SK-N-SH (cell line): ENCODE results near the gene LRRC39. TPM values are rescaled to one million over a fixed set of nuclear protein-coding genes. Genes with fewer than 3 reads are reported as not detected.

Source experiments
- CTCF ChIA-PET: fragments of 300-600, 350-600 bp; formaldehyde crosslinking; extraction: SDS; loops from one replicate; lab custom pipeline; 2021; lab: Yijun Ruan, JAX
- POLR2A ChIA-PET: fragments of 350-600 bp; sonication (Branson Sonifier 250); formaldehyde crosslinking; extraction: SDS; loops from one replicate; lab custom pipeline; 2020; ENCODE audit warnings: antibody characterized with exemption, inconsistent platforms; lab: Yijun Ruan, JAX
- DNase-seq: peaks from one replicate; pipeline ENCODE4 v3.0.0; 2012
- H2AFZ ChIP-seq: fragments of 200-600 bp; sonication (generic); 2 replicates; pipeline ENCODE4 v1.8.1; 2016; ENCODE audit warnings: antibody characterized with exemption, mild to moderate bottlenecking, low read depth
- H3F3A ChIP-seq: fragments of 200-600 bp; sonication (generic); replicated peaks from 2 replicates; pipeline ENCODE3; 2016; ENCODE audit warnings: antibody characterized with exemption, mild to moderate bottlenecking; ENCODE audit not compliant: insufficient read depth
- H3K27ac ChIP-seq, 2 experiments: fragments of 200-500 bp in 1 of 2; fragments of 200-600 bp in 1 of 2; sonication (Bioruptor generic) in 1 of 2; sonication (generic), shearing (Covaris generic) in 1 of 2; 2 replicates each; pipeline versions ENCODE4 v1.5.1 to v1.6.1; 2014 to 2016; ENCODE audit warnings: low read depth in 2 of 2, inconsistent platforms in 1 of 2, low read length in 1 of 2, mild to moderate bottlenecking in 1 of 2, mixed read lengths in 1 of 2
- H3K27me3 ChIP-seq: fragments of 200-600 bp; sonication (generic), shearing (Covaris generic); 2 replicates; pipeline ENCODE4 v1.6.1; 2016; ENCODE audit warnings: mixed run types; ENCODE audit not compliant: insufficient read depth
- H3K36me3 ChIP-seq, 2 experiments: fragments of 200-500 bp in 1 of 2; fragments of 200-600 bp in 1 of 2; sonication (Bioruptor generic) in 1 of 2; sonication (generic) in 1 of 2; replicated peaks in 1 of 2; 2 replicates each; pipeline versions ENCODE3 to v1.5.1; 2014 to 2016; ENCODE audit warnings: low read length in 1 of 2, mild to moderate bottlenecking in 1 of 2; ENCODE audit not compliant: insufficient read depth in 2 of 2, control insufficient read depth in 1 of 2
- H3K4me1 ChIP-seq, 2 experiments: fragments of 200-500 bp in 1 of 2; fragments of 200-600 bp in 1 of 2; sonication (Bioruptor generic) in 1 of 2; sonication (generic), shearing (Covaris generic) in 1 of 2; 2 replicates each; pipeline versions ENCODE4 v1.5.1 to v1.6.1; 2014 to 2016; ENCODE audit warnings: low read depth in 1 of 2, low read length in 1 of 2, mixed run types in 1 of 2; ENCODE audit not compliant: insufficient read depth in 2 of 2, control insufficient read depth in 1 of 2
- H3K4me2 ChIP-seq: fragments of 200-600 bp; sonication (generic), shearing (Covaris generic); 2 replicates; pipeline ENCODE4 v1.6.1; 2017; ENCODE audit warnings: mixed run types
- H3K4me3 ChIP-seq, 2 experiments: fragments of 200-500 bp in 1 of 2; fragments of 200-600 bp in 1 of 2; sonication (Bioruptor generic) in 1 of 2; sonication (generic), shearing (Covaris generic) in 1 of 2; 2 replicates each; pipeline versions ENCODE4 v1.5.1 to v1.8.1; 2014 to 2016; ENCODE audit warnings: low read depth in 2 of 2, inconsistent platforms in 1 of 2, low read length in 1 of 2, mild to moderate bottlenecking in 1 of 2, mixed read lengths in 1 of 2, moderate library complexity in 1 of 2
- H3K79me2 ChIP-seq: fragments of 200-600 bp; sonication (generic); 2 replicates; pipeline ENCODE4 v1.8.1; 2017; ENCODE audit warnings: mild to moderate bottlenecking; ENCODE audit not compliant: insufficient read depth
- H3K9ac ChIP-seq: fragments of 200-600 bp; sonication (generic); 2 replicates; pipeline ENCODE4 v1.6.1; 2017; ENCODE audit warnings: mixed run types
- H3K9me2 ChIP-seq: fragments of 200-600 bp; sonication (generic); 2 replicates; pipeline ENCODE4 v1.6.1; 2017; ENCODE audit warnings: mixed run types
- H3K9me3 ChIP-seq: fragments of 200-600 bp; sonication (generic); 2 replicates; pipeline ENCODE4 v1.6.1; 2017; ENCODE audit warnings: mixed run types, mild to moderate bottlenecking, moderate library complexity
- H4K20me1 ChIP-seq: fragments of 200-600 bp; sonication (generic); 2 replicates; pipeline ENCODE4 v1.6.1; 2017; ENCODE audit warnings: mild to moderate bottlenecking, mixed run types; ENCODE audit not compliant: insufficient read depth
- CHD2 ChIP-seq: fragments of 150-350 bp; IDR thresholded peaks from 2 replicates; pipeline ENCODE4 v1.6.1; 2018; ENCODE audit warnings: low read length; ENCODE audit not compliant: partially characterized antibody
- EP300 ChIP-seq, 2 experiments: IDR thresholded peaks; 2 replicates each; pipeline versions ENCODE4 v1.4.0 to v1.6.1; 2012; ENCODE audit warnings: borderline replicate concordance in 1 of 2, low read depth in 1 of 2, low read length in 1 of 2
- FOSL2 ChIP-seq: IDR thresholded peaks from 2 replicates; pipeline ENCODE4 v1.4.0; 2012; ENCODE audit warnings: low read depth, mild to moderate bottlenecking, moderate library complexity, borderline replicate concordance
- FOXM1 ChIP-seq: IDR thresholded peaks from 2 replicates; pipeline ENCODE4 v1.4.0; 2012; ENCODE audit warnings: low read depth, mild to moderate bottlenecking
- JUND ChIP-seq: IDR thresholded peaks from 2 replicates; pipeline ENCODE4 v1.4.0; 2012
- MAX ChIP-seq: IDR thresholded peaks from 2 replicates; pipeline ENCODE4 v1.4.0; 2012; ENCODE audit warnings: low read depth
- MXI1 ChIP-seq: IDR thresholded peaks from 2 replicates; pipeline ENCODE4 v1.6.1; 2012; ENCODE audit warnings: mild to moderate bottlenecking, low read depth, low read length, improper control_type of control experiment
- SIN3A ChIP-seq: IDR thresholded peaks from 2 replicates; pipeline ENCODE4 v1.6.1; 2012; ENCODE audit warnings: low read depth, mild to moderate bottlenecking, low read length, moderate library complexity, borderline replicate concordance
- SMC3 ChIP-seq: IDR thresholded peaks from 2 replicates; pipeline ENCODE4 v1.6.1; 2012; ENCODE audit warnings: low read depth, low read length, improper control_type of control experiment
- TAF1 ChIP-seq: IDR thresholded peaks from 2 replicates; pipeline ENCODE4 v1.6.1; 2012; ENCODE audit warnings: low read depth, mild to moderate bottlenecking, low read length, moderate library complexity, borderline replicate concordance
- USF2 ChIP-seq: fragments of 150-350 bp; IDR thresholded peaks from 2 replicates; pipeline ENCODE4 v1.6.1; 2017; ENCODE audit warnings: antibody characterized with exemption, low read length, low read depth, borderline replicate concordance
- YY1 ChIP-seq: IDR thresholded peaks from 2 replicates; pipeline ENCODE4 v1.4.0; 2012; ENCODE audit warnings: low read depth, mild to moderate bottlenecking
- polyA plus RNA-seq, 3 experiments: library from polyadenylated mRNA; depleted of rRNA; stranded (reverse); fragments of >200 nt; gene quantifications; 2 replicates each; pipeline ENCODE4 v1.2.3, GENCODE V29; 2012
- TF ChIP-seq, protein P1 (sequence below): IDR thresholded peaks from 2 replicates; pipeline ENCODE4 v1.4.0; 2012; ENCODE audit warnings: low read depth, borderline replicate concordance
- TF ChIP-seq, protein P2 (sequence below): IDR thresholded peaks from 2 replicates; pipeline ENCODE4 v1.6.1; 2012; ENCODE audit warnings: mild to moderate bottlenecking, low read depth, low read length, moderate library complexity

Gene LRRC39
- polyA plus RNA-seq, 1 of the 3 experiments (the other 2 are of a cell fraction): 1.6 TPM

DNA sequence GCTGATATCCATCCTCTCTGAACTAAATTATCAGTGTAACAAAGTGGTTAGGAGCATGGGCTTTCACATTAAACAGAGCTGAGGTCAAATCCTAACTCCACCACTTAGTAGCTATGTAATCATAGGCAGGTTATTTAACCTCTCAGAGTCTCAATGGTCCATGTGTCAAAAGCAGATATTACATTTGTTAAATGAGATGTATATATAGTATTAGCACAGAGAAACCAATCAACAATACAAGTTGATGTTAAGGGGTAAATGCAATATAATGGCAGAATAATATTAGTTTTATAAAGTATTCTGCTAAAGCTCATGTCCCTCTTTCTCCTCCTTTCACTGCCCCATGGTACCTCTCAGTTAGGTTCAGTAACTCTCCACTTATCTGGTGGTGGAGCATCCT, 44.4 kb upstream of the LRRC39 start:
- TF ChIP-seq YY1 (no peak), MAX (no peak), CHD2 (no peak), USF2 (no peak), FOSL2 (no peak), TAF1 (no peak), SIN3A (no peak), MXI1 (no peak), JUND (no peak), SMC3 (no peak), FOXM1 (no peak), EP300 (IDR thresholded peaks at IDR 0.05; ENCODE audit: borderline replicate concordance in 1 of 2, low read depth in 1 of 2, low read length in 1 of 2) (no peak)
- TF ChIP-seq, protein P1, sequence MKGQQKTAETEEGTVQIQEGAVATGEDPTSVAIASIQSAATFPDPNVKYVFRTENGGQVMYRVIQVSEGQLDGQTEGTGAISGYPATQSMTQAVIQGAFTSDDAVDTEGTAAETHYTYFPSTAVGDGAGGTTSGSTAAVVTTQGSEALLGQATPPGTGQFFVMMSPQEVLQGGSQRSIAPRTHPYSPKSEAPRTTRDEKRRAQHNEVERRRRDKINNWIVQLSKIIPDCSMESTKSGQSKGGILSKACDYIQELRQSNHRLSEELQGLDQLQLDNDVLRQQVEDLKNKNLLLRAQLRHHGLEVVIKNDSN: no peak
- TF ChIP-seq, protein P2, sequence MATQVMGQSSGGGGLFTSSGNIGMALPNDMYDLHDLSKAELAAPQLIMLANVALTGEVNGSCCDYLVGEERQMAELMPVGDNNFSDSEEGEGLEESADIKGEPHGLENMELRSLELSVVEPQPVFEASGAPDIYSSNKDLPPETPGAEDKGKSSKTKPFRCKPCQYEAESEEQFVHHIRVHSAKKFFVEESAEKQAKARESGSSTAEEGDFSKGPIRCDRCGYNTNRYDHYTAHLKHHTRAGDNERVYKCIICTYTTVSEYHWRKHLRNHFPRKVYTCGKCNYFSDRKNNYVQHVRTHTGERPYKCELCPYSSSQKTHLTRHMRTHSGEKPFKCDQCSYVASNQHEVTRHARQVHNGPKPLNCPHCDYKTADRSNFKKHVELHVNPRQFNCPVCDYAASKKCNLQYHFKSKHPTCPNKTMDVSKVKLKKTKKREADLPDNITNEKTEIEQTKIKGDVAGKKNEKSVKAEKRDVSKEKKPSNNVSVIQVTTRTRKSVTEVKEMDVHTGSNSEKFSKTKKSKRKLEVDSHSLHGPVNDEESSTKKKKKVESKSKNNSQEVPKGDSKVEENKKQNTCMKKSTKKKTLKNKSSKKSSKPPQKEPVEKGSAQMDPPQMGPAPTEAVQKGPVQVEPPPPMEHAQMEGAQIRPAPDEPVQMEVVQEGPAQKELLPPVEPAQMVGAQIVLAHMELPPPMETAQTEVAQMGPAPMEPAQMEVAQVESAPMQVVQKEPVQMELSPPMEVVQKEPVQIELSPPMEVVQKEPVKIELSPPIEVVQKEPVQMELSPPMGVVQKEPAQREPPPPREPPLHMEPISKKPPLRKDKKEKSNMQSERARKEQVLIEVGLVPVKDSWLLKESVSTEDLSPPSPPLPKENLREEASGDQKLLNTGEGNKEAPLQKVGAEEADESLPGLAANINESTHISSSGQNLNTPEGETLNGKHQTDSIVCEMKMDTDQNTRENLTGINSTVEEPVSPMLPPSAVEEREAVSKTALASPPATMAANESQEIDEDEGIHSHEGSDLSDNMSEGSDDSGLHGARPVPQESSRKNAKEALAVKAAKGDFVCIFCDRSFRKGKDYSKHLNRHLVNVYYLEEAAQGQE: no peak
- TF ChIP-seq, all 33 proteins: peak for 0
- Histone ChIP-seq H3K79me2 (no peaks in the 10 kb centered on the region), H3K9me3 (no peaks in the 10 kb centered on the region), H3F3A (peaks cover 6% of the 10 kb centered on the region), H3K27ac (no peak overlapping the region), H3K4me1 (no peaks in the 10 kb centered on the region), H3K4me3 (no peak overlapping the region), H3K4me2 (no peak overlapping the region), H3K9me2 (no peaks in the 10 kb centered on the region), H2AFZ (no peak overlapping the region), H3K9ac (no peak overlapping the region), H4K20me1 (no peaks in the 10 kb centered on the region), H3K36me3 (peaks cover 5 to 25% of the 10 kb centered on the region in 2 experiments), H3K27me3 (no peaks in the 10 kb centered on the region)
- DNase-seq: no peak
- POLR2A ChIA-PET: no interaction called here
- CTCF ChIA-PET: interaction anchor here (0.8 to 1.8 kb wide), 5 partner anchors 11 to 242 kb away, joined by 3 to 6 read pairs (median 4); partner anchors contain the start of gene DBT
